GM23248 (cell line): ENCODE data around the gene PELI2.

Source experiments
- EZH2 ChIP-seq: fragments of 200-600 bp; sonication (generic); IDR thresholded peaks from 2 replicates; pipeline ENCODE4 v1.6.1; 2018; ENCODE audit warnings: antibody characterized with exemption, mild to moderate bottlenecking; ENCODE audit not compliant: insufficient read depth, poor library complexity, severe bottlenecking
- EZH2phosphoT487 ChIP-seq: fragments of 200-600 bp; sonication (generic); IDR thresholded peaks from 2 replicates; pipeline ENCODE4 v1.6.1; 2018; ENCODE audit warnings: antibody characterized with exemption, moderate library complexity, mild to moderate bottlenecking, low read depth; ENCODE audit not compliant: insufficient read depth

GRCh38 chr14:56189307-56189706 is 71.1 kb downstream of the PELI2 start:
- no peak for TF ChIP-seq EZH2phosphoT487
- TF ChIP-seq EZH2, result no peak
